Spleen (tissue), 7 donors: ENCODE measurements around the gene CAPRIN2.

Experiments
- POLR2A ChIP-seq, 3 donors: fragments of 450-650 bp; IDR thresholded peaks; one replicate each; pipeline ENCODE4 v1.5.1; 2017; ENCODE audit warnings: antibody characterized with exemption in 3 of 3, mild to moderate bottlenecking in 1 of 3
- TF ChIP-seq, protein P1 (sequence below), 11 experiments: fragments of 200-600 bp in 7 of 11; fragments of 450-650 bp in 4 of 11; sonication (generic) in 4 of 11; IDR thresholded peaks in 8 of 11; conservative IDR thresholded peaks in 3 of 11; 1 replicate in 7 of 11; 2 replicates in 4 of 11; pipeline versions ENCODE4 v1.4.0 to v1.8.0; 2016 to 2021; ENCODE audit warnings: antibody characterized with exemption in 11 of 11, inconsistent platforms in 4 of 11, mild to moderate bottlenecking in 1 of 11
- donor health status: DM: no; HTN: no; CAD: no; lungs with moderate emphysema.
- donor health status: DM: no; HTN: no; CAD: no.
- donor health status: DM: no; HTN: no; CAD: no.

DNA sequence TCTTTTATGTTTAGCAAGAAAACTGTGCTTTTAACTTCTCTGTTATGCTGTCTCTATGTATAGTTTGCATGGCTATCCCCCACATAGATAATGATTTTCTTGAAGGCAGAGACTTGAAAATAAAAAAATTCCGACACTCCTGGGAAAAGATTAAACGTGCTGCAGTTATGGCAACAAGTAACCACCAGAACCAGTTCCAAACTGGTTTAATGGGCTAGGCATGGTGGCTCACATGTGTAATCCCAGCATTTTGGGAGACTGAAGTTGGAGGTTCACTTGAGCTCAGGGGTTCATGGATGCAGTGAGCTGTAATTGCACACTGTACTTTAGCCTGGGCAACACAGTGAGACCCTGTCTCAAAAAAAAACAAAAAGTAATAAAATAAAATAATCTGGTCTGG lies 15.1 kb upstream of the CAPRIN2 start:
- TF ChIP-seq, protein P1, sequence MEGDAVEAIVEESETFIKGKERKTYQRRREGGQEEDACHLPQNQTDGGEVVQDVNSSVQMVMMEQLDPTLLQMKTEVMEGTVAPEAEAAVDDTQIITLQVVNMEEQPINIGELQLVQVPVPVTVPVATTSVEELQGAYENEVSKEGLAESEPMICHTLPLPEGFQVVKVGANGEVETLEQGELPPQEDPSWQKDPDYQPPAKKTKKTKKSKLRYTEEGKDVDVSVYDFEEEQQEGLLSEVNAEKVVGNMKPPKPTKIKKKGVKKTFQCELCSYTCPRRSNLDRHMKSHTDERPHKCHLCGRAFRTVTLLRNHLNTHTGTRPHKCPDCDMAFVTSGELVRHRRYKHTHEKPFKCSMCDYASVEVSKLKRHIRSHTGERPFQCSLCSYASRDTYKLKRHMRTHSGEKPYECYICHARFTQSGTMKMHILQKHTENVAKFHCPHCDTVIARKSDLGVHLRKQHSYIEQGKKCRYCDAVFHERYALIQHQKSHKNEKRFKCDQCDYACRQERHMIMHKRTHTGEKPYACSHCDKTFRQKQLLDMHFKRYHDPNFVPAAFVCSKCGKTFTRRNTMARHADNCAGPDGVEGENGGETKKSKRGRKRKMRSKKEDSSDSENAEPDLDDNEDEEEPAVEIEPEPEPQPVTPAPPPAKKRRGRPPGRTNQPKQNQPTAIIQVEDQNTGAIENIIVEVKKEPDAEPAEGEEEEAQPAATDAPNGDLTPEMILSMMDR (IDR thresholded peaks at IDR 0.05 in 8 of 11, conservative IDR thresholded peaks at IDR 0.05 in 3 of 11): no peak
- TF ChIP-seq POLR2A (IDR thresholded peaks at IDR 0.05): no peak
